ENCODE measurements around the gene GJB3. TPM values are rescaled to one million over a fixed set of nuclear protein-coding genes. Genes with fewer than 3 reads are reported as not detected.

Gene GJB3
- total and polyA plus RNA-seq, 2 experiments from 2014 or later, result not detected

GRCh38 chr1:34794001-34794789 lies 13.2 kb downstream of the GJB3 start:
- H3K36me3 ChIP-seq, result no peaks in the 10 kb centered on the region
- no peaks in the 10 kb centered on the region for H3K4me1 ChIP-seq (ENCODE audit: low read depth)
- no peak overlapping the region for H3K27ac ChIP-seq
- no peaks in the 10 kb centered on the region for H3K9me3 ChIP-seq (ENCODE audit: low read depth)
- H3K4me3 ChIP-seq, result no peak overlapping the region
- peaks cover 25% of the 10 kb centered on the region for H3K27me3 ChIP-seq
- DNase-seq (ENCODE audit: low read depth in 1 of 2, low spot score in 1 of 2), result no peak
- TF ChIP-seq, protein P1, sequence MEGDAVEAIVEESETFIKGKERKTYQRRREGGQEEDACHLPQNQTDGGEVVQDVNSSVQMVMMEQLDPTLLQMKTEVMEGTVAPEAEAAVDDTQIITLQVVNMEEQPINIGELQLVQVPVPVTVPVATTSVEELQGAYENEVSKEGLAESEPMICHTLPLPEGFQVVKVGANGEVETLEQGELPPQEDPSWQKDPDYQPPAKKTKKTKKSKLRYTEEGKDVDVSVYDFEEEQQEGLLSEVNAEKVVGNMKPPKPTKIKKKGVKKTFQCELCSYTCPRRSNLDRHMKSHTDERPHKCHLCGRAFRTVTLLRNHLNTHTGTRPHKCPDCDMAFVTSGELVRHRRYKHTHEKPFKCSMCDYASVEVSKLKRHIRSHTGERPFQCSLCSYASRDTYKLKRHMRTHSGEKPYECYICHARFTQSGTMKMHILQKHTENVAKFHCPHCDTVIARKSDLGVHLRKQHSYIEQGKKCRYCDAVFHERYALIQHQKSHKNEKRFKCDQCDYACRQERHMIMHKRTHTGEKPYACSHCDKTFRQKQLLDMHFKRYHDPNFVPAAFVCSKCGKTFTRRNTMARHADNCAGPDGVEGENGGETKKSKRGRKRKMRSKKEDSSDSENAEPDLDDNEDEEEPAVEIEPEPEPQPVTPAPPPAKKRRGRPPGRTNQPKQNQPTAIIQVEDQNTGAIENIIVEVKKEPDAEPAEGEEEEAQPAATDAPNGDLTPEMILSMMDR (IDR thresholded peaks at IDR 0.05; ENCODE audit: low read depth, low read length), result no peak

GRCh38 chr1:34794790-34795180 lies 13.8 kb downstream of the GJB3 start:
- Histone ChIP-seq H3K4me1 (ENCODE audit: low read depth) (no peaks in the 10 kb centered on the region), H3K4me3 (no peak overlapping the region), H3K9me3 (ENCODE audit: low read depth) (no peaks in the 10 kb centered on the region), H3K36me3 (no peaks in the 10 kb centered on the region), H3K27me3 (peaks cover 25% of the 10 kb centered on the region), H3K27ac (no peak overlapping the region)
- no peak for DNase-seq (ENCODE audit: low read depth in 1 of 2, low spot score in 1 of 2)
- TF ChIP-seq, protein P1 (IDR thresholded peaks at IDR 0.05; ENCODE audit: low read depth, low read length), result no peak

GRCh38 chr1:34795916-34796315 lies 14.9 kb downstream of the GJB3 start:
- DNase-seq (ENCODE audit: low read depth in 1 of 2, low spot score in 1 of 2), result no peak
- Histone ChIP-seq H3K4me1 (ENCODE audit: low read depth) (no peaks in the 10 kb centered on the region), H3K27ac (no peak overlapping the region), H3K4me3 (no peak overlapping the region), H3K9me3 (ENCODE audit: low read depth) (no peaks in the 10 kb centered on the region), H3K36me3 (no peaks in the 10 kb centered on the region), H3K27me3 (peaks cover 25% of the 10 kb centered on the region)
- TF ChIP-seq, protein P1 (IDR thresholded peaks at IDR 0.05; ENCODE audit: low read depth, low read length), result no peak

DNA sequence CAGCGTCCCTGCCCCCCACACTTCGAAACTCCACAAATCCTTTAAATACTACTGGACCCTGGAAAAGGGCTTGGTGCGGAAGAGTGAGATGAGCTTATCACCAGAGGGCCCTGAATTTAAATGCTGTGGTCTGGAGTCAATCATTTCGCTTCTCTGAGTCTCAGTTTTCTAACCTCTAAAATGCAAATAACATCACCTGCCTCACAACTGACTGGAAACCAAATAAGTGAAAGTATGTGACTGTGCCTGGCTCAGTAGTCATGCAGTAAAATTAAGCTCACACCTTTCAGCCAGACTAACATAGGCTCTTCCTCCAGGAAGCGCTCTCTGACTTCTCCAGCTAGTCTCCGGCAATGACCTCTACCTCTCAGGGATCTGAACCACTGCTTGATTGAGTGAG lies 16.0 kb downstream of the GJB3 start:
- H3K27ac ChIP-seq, result no peak overlapping the region
- no peaks in the 10 kb centered on the region for H3K9me3 ChIP-seq (ENCODE audit: low read depth)
- peaks cover 18% of the 10 kb centered on the region for H3K27me3 ChIP-seq
- H3K4me1 ChIP-seq (ENCODE audit: low read depth), result no peaks in the 10 kb centered on the region
- no peak for DNase-seq (ENCODE audit: low read depth in 1 of 2, low spot score in 1 of 2)
- TF ChIP-seq, protein P1 (IDR thresholded peaks at IDR 0.05; ENCODE audit: low read depth, low read length), result no peak
- H3K36me3 ChIP-seq, result no peaks in the 10 kb centered on the region
- no peak overlapping the region for H3K4me3 ChIP-seq

- H3K9me3 ChIP-seq (ENCODE audit: low read depth), result no peaks in the 10 kb centered on the region
- H3K27ac ChIP-seq, result no peak overlapping the region
- TF ChIP-seq, protein P1 (IDR thresholded peaks at IDR 0.05; ENCODE audit: low read depth, low read length), result no peak
- peak in 1 of 2 donors; percentile 52 for DNase-seq (ENCODE audit: low read depth in 1 of 2, low spot score in 1 of 2)
- no peaks in the 10 kb centered on the region for H3K27me3 ChIP-seq
- H3K36me3 ChIP-seq, result no peaks in the 10 kb centered on the region
- H3K4me1 ChIP-seq (ENCODE audit: low read depth), result no peaks in the 10 kb centered on the region
- no peak overlapping the region for H3K4me3 ChIP-seq
Measured at GRCh38 chr1:34800214-34800613, 19.2 kb downstream of the GJB3 start.

Measured in cardiac muscle cell (in vitro differentiated cells and primary cell).